Liver (tissue), 3 donors: ENCODE results near the gene ZNF260.
"Not testable (repeated sequence)": the region's sequence is repeated elsewhere in the genome, so short reads cannot be mapped to it uniquely, and the experiment has no call there.

Experiments
- CTCF ChIP-seq: fragments of 150-350 bp; IDR thresholded peaks from 2 replicates; pipeline ENCODE4 v1.5.1; 2017; ENCODE audit warnings: improper control_type of control experiment, low read depth, low read length; ENCODE audit not compliant: missing input control
- FOXA1 ChIP-seq: IDR thresholded peaks from 2 replicates; pipeline ENCODE4 v1.6.1; 2016; ENCODE audit warnings: antibody characterized with exemption
- JUND ChIP-seq, 2 donors: IDR thresholded peaks; 2 replicates each; pipeline ENCODE4 v1.6.1; 2016; ENCODE audit warnings: antibody characterized with exemption in 2 of 2
- MAX ChIP-seq: IDR thresholded peaks from 2 replicates; pipeline ENCODE4 v1.6.1; 2016; ENCODE audit warnings: antibody characterized with exemption
- REST ChIP-seq: IDR thresholded peaks from 2 replicates; pipeline ENCODE4 v1.6.1; 2016; ENCODE audit warnings: antibody characterized with exemption, mild to moderate bottlenecking
- RXRA ChIP-seq, 2 donors: IDR thresholded peaks; 2 replicates each; pipeline ENCODE4 v1.6.1; 2017 to 2018; ENCODE audit warnings: antibody characterized with exemption in 2 of 2, mild to moderate bottlenecking in 1 of 2
- SP1 ChIP-seq: IDR thresholded peaks from 2 replicates; pipeline ENCODE4 v1.6.1; 2018; ENCODE audit warnings: antibody characterized with exemption, mild to moderate bottlenecking
- YY1 ChIP-seq: IDR thresholded peaks from 2 replicates; pipeline ENCODE4 v1.6.1; 2016; ENCODE audit warnings: antibody characterized with exemption, mild to moderate bottlenecking
- donor health status: healthy.
- donor health status: healthy.

GRCh38 chr19:36492689-36493453 lies 35.2 kb downstream of the ZNF260 start:
- TF ChIP-seq CTCF: peak; percentile 42
- not testable (repeated sequence) for TF ChIP-seq REST; YY1; RXRA (IDR thresholded peaks at IDR 0.05); JUND (IDR thresholded peaks at IDR 0.05); MAX; SP1; FOXA1
